ENCODE results near the gene GAS2L1.
"Not testable (repeated sequence)": the region's sequence is repeated elsewhere in the genome, so short reads cannot be mapped to it uniquely, and the experiment has no call there.

Gene GAS2L1

GRCh38 chr22:29348956-29349355 is 42.5 kb downstream of the GAS2L1 start:
- Histone ChIP-seq H3K27me3 (ENCODE audit: insufficient read depth, low read depth, severe bottlenecking) (no peaks in the 10 kb centered on the region), H3K36me3 (peaks cover 64% of the 10 kb centered on the region), H3K9me3 (ENCODE audit: severe bottlenecking) (no peaks in the 10 kb centered on the region), H3K27ac (no peak overlapping the region), H3K4me3 (ENCODE audit: low read depth, low read length) (no peak overlapping the region)
- no peak for DNase-seq
- TF ChIP-seq CTCF (IDR thresholded peaks at IDR 0.05; ENCODE audit: low read depth, low read length) = no peak

GRCh38 chr22:29351042-29351441 is 44.6 kb downstream of the GAS2L1 start:
- TF ChIP-seq CTCF (IDR thresholded peaks at IDR 0.05; ENCODE audit: low read depth, low read length) = no peak
- Histone ChIP-seq H3K27ac (no peak overlapping the region), H3K36me3 (peaks cover 78% of the 10 kb centered on the region), H3K27me3 (ENCODE audit: insufficient read depth, low read depth, severe bottlenecking) (no peaks in the 10 kb centered on the region), H3K4me3 (ENCODE audit: low read depth, low read length) (no peak overlapping the region), H3K9me3 (ENCODE audit: severe bottlenecking) (no peaks in the 10 kb centered on the region)
- no peak for DNase-seq

- H3K36me3 ChIP-seq = peaks cover 78% of the 10 kb centered on the region
- H3K27me3 ChIP-seq (ENCODE audit: insufficient read depth, low read depth, severe bottlenecking) = no peaks in the 10 kb centered on the region
- H3K9me3 ChIP-seq (ENCODE audit: severe bottlenecking) = no peaks in the 10 kb centered on the region
- TF ChIP-seq CTCF (IDR thresholded peaks at IDR 0.05; ENCODE audit: low read depth, low read length) = no peak
- H3K27ac ChIP-seq = no peak overlapping the region
- no peak for DNase-seq
- H3K4me3 ChIP-seq (ENCODE audit: low read depth, low read length) = no peak overlapping the region
Observed at GRCh38 chr22:29351891-29352290, 45.4 kb downstream of the GAS2L1 start.

GRCh38 chr22:29352778-29353177 is 46.3 kb downstream of the GAS2L1 start:
- Histone ChIP-seq H3K27me3 (ENCODE audit: insufficient read depth, low read depth, severe bottlenecking) (no peaks in the 10 kb centered on the region), H3K36me3 (peaks cover 77% of the 10 kb centered on the region), H3K4me3 (ENCODE audit: low read depth, low read length) (no peak overlapping the region), H3K27ac (peak overlapping the region; percentile 71), H3K9me3 (ENCODE audit: severe bottlenecking) (no peaks in the 10 kb centered on the region)
- no peak for DNase-seq
- TF ChIP-seq CTCF (IDR thresholded peaks at IDR 0.05; ENCODE audit: low read depth, low read length) = no peak

- Histone ChIP-seq H3K27ac (peak overlapping the region; percentile 71), H3K27me3 (ENCODE audit: insufficient read depth, low read depth, severe bottlenecking) (no peaks in the 10 kb centered on the region), H3K4me3 (ENCODE audit: low read depth, low read length) (no peak overlapping the region; the same call in 1 of the 2 replicates), H3K9me3 (ENCODE audit: severe bottlenecking) (no peaks in the 10 kb centered on the region), H3K36me3 (peaks cover 77% of the 10 kb centered on the region)
- DNase-seq = peak; percentile 62
- no peak for TF ChIP-seq CTCF (IDR thresholded peaks at IDR 0.05; ENCODE audit: low read depth, low read length)
Observed at GRCh38 chr22:29353286-29353685, 46.8 kb downstream of the GAS2L1 start.

- Histone ChIP-seq H3K36me3 (peaks cover 77% of the 10 kb centered on the region), H3K27me3 (ENCODE audit: insufficient read depth, low read depth, severe bottlenecking) (no peaks in the 10 kb centered on the region), H3K9me3 (ENCODE audit: severe bottlenecking) (no peaks in the 10 kb centered on the region), H3K27ac (peak overlapping the region; percentile 71), H3K4me3 (ENCODE audit: low read depth, low read length) (no peak overlapping the region)
- no peak for DNase-seq
- no peak for TF ChIP-seq CTCF (IDR thresholded peaks at IDR 0.05; ENCODE audit: low read depth, low read length)
Observed at GRCh38 chr22:29353860-29354259, 47.4 kb downstream of the GAS2L1 start.

- H3K36me3 ChIP-seq = peaks cover 47% of the 10 kb centered on the region
- not testable (repeated sequence) for H3K27me3 ChIP-seq (ENCODE audit: insufficient read depth, low read depth, severe bottlenecking); H3K9me3 ChIP-seq (ENCODE audit: severe bottlenecking); H3K4me3 ChIP-seq (ENCODE audit: low read depth, low read length)
- DNase-seq = peak; percentile 77
- H3K27ac ChIP-seq = peak overlapping the region; percentile 56
Observed at GRCh38 chr22:29357193-29357890, 50.9 kb downstream of the GAS2L1 start.

Measured in WERI-Rb-1 (cell line).